ENCODE data around the gene BTBD9. TPM values are rescaled to one million over a fixed set of nuclear protein-coding genes. Genes with fewer than 3 reads are reported as not detected.

The BTBD9 gene
- polyA plus RNA-seq, 2 of the 4 experiments (the other 2 are of a cell fraction) = 2.3 to 4.6 TPM

DNA sequence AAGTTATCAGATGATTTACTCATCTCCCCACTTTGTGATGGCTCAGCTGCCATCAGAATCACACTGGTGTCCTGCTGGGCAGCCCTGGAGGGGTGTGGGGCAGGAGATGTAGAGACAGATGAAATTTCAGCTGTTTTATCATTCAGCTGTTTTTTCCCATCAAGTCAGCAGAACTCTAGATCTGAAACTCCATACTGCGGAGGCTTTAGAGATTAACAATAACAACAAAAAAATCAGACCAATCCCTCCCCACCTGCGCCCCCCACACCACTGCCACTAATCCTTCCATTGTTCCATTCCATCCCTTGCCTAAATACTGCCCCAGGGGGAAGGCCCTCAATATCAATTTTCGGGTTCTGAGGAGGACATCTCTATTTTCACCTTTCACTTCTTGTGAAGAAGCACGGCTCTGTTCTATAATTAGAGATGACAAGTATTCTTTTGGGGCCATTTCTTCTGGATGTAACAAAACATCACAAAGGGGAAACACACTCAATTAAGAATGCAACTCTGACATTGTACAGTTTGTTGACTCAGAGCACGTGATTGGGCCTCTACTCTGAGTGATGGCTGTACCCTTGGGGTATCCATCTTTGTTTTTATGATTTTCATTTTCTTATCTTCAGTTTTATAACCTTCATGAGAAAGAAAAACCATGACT lies 423.9 kb downstream of the BTBD9 start:
- POLR2A ChIA-PET = no interaction called here
- no peak overlapping the region for H3K4me3 ChIP-seq
- H3K9me3 ChIP-seq = no peaks in the 10 kb centered on the region
- DNase-seq (ENCODE audit: low read depth in 1 of 2, low spot score in 1 of 2) (no peak), FAIRE-seq (no peak), ATAC-seq (no peak)
- TF ChIP-seq, protein P1, sequence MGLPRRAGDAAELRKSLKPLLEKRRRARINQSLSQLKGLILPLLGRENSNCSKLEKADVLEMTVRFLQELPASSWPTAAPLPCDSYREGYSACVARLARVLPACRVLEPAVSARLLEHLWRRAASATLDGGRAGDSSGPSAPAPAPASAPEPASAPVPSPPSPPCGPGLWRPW (IDR thresholded peaks at IDR 0.05) = no peak
- TF ChIP-seq ESRRA (IDR thresholded peaks at IDR 0.05; ENCODE audit: borderline replicate concordance, low read length) (no peak), RNF2 (IDR thresholded peaks at IDR 0.05; ENCODE audit: borderline replicate concordance, low read depth) (no peak), MAX (IDR thresholded peaks at IDR 0.05) (no peak), NPAS2 (CRISPR knock-in tag; IDR thresholded peaks at IDR 0.05; ENCODE audit: borderline replicate concordance) (no peak), JUNB (IDR thresholded peaks at IDR 0.05) (no peak)
- H3K27ac ChIP-seq = no peak overlapping the region
- no peak overlapping the region for H3K4me2 ChIP-seq
- no peaks in the 10 kb centered on the region; the same call in 2 of the 3 replicates for H3K4me1 ChIP-seq
- CTCF ChIA-PET = interaction anchor here (0.5 kb wide), 2 partner anchors 173 to 527 kb away, joined by 3 to 4 read pairs; no protein-coding TSS in a partner anchor
- WGBS (ENCODE audit: missing lambda C conversion rate) = 74% methylated on average over 5 of the region's 5 CpGs

GRCh38 chr6:38215225-38215624 lies 424.5 kb downstream of the BTBD9 start:
- Histone ChIP-seq H3K9me3 (no peaks in the 10 kb centered on the region), H3K4me1 (no peaks in the 10 kb centered on the region; the same call in 2 of the 3 replicates), H3K27ac (no peak overlapping the region), H3K4me2 (no peak overlapping the region), H3K4me3 (no peak overlapping the region)
- CTCF ChIA-PET = interaction anchor here (0.5 kb wide), 1 partner anchor 173 kb away, joined by 3 read pairs; no protein-coding TSS in a partner anchor
- FAIRE-seq = no peak
- 92% methylated on average over 11 of the region's 11 CpGs for WGBS (ENCODE audit: missing lambda C conversion rate)
- no peak for TF ChIP-seq BHLHE40 (IDR thresholded peaks at IDR 0.05; ENCODE audit: low read depth, low read length)
- no peak for TF ChIP-seq CHD4 (IDR thresholded peaks at IDR 0.05; ENCODE audit: borderline replicate concordance)
- TF ChIP-seq RAD21 (conservative IDR thresholded peaks at IDR 0.05 in 1 of 2, IDR thresholded peaks at IDR 0.05 in 1 of 2) = no peak
- TF ChIP-seq PHF8 (IDR thresholded peaks at IDR 0.05; ENCODE audit: borderline replicate concordance, low read depth) = no peak
- TF ChIP-seq RARB (CRISPR knock-in tag; IDR thresholded peaks at IDR 0.05) = no peak
- no peak for TF ChIP-seq FOXS1 (CRISPR knock-in tag; IDR thresholded peaks at IDR 0.05)
- no peak for TF ChIP-seq ZNF302 (CRISPR knock-in tag; IDR thresholded peaks at IDR 0.05)
- POLR2A ChIA-PET = no interaction called here
- no peak for DNase-seq (ENCODE audit: low read depth in 1 of 2, low spot score in 1 of 2)
- no peak for ATAC-seq

DNA sequence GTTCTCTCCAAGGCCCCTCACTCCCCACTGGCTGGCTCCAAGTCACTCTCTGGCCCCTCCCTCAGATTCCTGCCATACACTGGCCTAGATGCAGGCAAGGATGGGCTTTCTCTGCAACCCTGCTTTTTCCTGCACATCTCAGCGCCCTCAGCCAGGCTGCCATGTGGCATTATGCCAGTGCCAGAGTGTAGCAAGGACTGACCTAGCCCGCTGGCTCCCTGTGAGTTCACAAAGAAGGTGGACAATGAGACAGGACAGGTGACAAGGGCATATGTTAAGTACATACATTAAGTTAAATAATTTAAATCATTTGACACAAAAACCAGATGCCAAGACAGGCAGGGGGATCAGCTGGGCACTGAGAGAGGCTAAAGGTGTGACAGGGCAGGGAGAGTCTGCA lies 425.6 kb downstream of the BTBD9 start:
- TF ChIP-seq CBX8 (IDR thresholded peaks at IDR 0.05) = no peak
- TF ChIP-seq MAFK (IDR thresholded peaks at IDR 0.05; ENCODE audit: partially characterized antibody) = no peak
- TF ChIP-seq, protein P2, sequence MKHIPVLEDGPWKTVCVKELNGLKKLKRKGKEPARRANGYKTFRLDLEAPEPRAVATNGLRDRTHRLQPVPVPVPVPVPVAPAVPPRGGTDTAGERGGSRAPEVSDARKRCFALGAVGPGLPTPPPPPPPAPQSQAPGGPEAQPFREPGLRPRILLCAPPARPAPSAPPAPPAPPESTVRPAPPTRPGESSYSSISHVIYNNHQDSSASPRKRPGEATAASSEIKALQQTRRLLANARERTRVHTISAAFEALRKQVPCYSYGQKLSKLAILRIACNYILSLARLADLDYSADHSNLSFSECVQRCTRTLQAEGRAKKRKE (CRISPR knock-in tag; IDR thresholded peaks at IDR 0.05; ENCODE audit: low read depth) = no peak
- no peak for TF ChIP-seq CHD2 (IDR thresholded peaks at IDR 0.05; ENCODE audit: low read length, partially characterized antibody)
- no peak for TF ChIP-seq HMGXB4 (CRISPR knock-in tag; IDR thresholded peaks at IDR 0.05; ENCODE audit: borderline replicate concordance)
- TF ChIP-seq TFCP2L1 (CRISPR knock-in tag; IDR thresholded peaks at IDR 0.05) = no peak
- TF ChIP-seq, protein P3, sequence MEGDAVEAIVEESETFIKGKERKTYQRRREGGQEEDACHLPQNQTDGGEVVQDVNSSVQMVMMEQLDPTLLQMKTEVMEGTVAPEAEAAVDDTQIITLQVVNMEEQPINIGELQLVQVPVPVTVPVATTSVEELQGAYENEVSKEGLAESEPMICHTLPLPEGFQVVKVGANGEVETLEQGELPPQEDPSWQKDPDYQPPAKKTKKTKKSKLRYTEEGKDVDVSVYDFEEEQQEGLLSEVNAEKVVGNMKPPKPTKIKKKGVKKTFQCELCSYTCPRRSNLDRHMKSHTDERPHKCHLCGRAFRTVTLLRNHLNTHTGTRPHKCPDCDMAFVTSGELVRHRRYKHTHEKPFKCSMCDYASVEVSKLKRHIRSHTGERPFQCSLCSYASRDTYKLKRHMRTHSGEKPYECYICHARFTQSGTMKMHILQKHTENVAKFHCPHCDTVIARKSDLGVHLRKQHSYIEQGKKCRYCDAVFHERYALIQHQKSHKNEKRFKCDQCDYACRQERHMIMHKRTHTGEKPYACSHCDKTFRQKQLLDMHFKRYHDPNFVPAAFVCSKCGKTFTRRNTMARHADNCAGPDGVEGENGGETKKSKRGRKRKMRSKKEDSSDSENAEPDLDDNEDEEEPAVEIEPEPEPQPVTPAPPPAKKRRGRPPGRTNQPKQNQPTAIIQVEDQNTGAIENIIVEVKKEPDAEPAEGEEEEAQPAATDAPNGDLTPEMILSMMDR (IDR thresholded peaks at IDR 0.05) = no peak
- TF ChIP-seq HEYL (CRISPR knock-in tag; IDR thresholded peaks at IDR 0.05) = no peak
- TF ChIP-seq TP53 (CRISPR knock-in tag; IDR thresholded peaks at IDR 0.05) = no peak
- no peak for TF ChIP-seq SREBF2 (IDR thresholded peaks at IDR 0.05)
- TF ChIP-seq SMC3 (IDR thresholded peaks at IDR 0.05) = no peak
- no peak for TF ChIP-seq RNF2 (IDR thresholded peaks at IDR 0.05; ENCODE audit: borderline replicate concordance, low read depth)
- TF ChIP-seq KDM1A (IDR thresholded peaks at IDR 0.05; ENCODE audit: low read depth) = no peak
- TF ChIP-seq RAD21 (conservative IDR thresholded peaks at IDR 0.05 in 1 of 2, IDR thresholded peaks at IDR 0.05 in 1 of 2) = no peak

More for the DNA sequence above, 425.6 kb downstream of the BTBD9 start:
- Histone ChIP-seq H3K9me3 (no peaks in the 10 kb centered on the region), H3K4me1 (no peaks in the 10 kb centered on the region; the same call in 2 of the 3 replicates), H3K4me3 (no peak overlapping the region), H3K4me2 (no peak overlapping the region), H3K27ac (no peak overlapping the region)
- ChIA-PET CTCF (no interaction called here), POLR2A (no interaction called here)
- FAIRE-seq = no peak
- no peak for DNase-seq (ENCODE audit: low read depth in 1 of 2, low spot score in 1 of 2)
- WGBS (ENCODE audit: missing lambda C conversion rate) = 91% methylated on average over 2 of the region's 2 CpGs
- ATAC-seq = no peak

Measured in A549 (cell line).